Hair follicular keratinocyte (primary cell): ENCODE results near the gene TUBB4B. TPM values are rescaled to one million over a fixed set of nuclear protein-coding genes. Genes with fewer than 3 reads are reported as not detected.

Experiments
- total RNA-seq: library from RNA; depleted of rRNA; stranded (reverse); fragments of >200 nt; gene quantifications from 2 replicates; pipeline ENCODE4 v1.2.3, GENCODE V29; 2015

The TUBB4B gene
- 439 and 1,151 TPM in 2 replicates for total RNA-seq

GRCh38 chr9:137240841-137241489 lies at the start of gene TUBB4B:
Gene TUBB4B, plus strand, starts transcription at chr9:137241287. Its CDS starts 74 bp downstream, at chr9:137241361.

GRCh38 chr9:137200311-137201204 lies 40.5 kb upstream of the TUBB4B start, which contains the start of gene TPRN:
Gene TPRN, minus strand, starts transcription at chr9:137200741. Its CDS starts 30 bp downstream, at chr9:137200711.

GRCh38 chr9:137205126-137206069 lies 35.7 kb upstream of the TUBB4B start, which contains the start of the genes NDOR1 and TMEM203:
Gene NDOR1, plus strand, starts transcription at chr9:137205700. Its CDS starts 78 bp downstream, at chr9:137205778.
Gene TMEM203, minus strand, starts transcription at chr9:137205648. Its CDS starts 234 bp downstream, at chr9:137205414.

GRCh38 chr9:137222190-137223077 lies 18.7 kb upstream of the TUBB4B start, which contains the start of gene RNF208:
Gene RNF208, minus strand, starts transcription at chr9:137222240. Its CDS starts 1,028 bp downstream, at chr9:137221212.

GRCh38 chr9:137224830-137225694 lies 16.0 kb upstream of the TUBB4B start, which contains the start of gene CYSRT1:
Gene CYSRT1, plus strand, starts transcription at chr9:137225174. Its CDS starts 448 bp downstream, at chr9:137225622.

GRCh38 chr9:137227054-137227852 lies 13.8 kb upstream of the TUBB4B start, which contains the start of gene RNF224:
Gene RNF224, plus strand, starts transcription at chr9:137227502. Its CDS starts 834 bp downstream, at chr9:137228336.

GRCh38 chr9:137230705-137231371 lies 10.2 kb upstream of the TUBB4B start, which contains the start of gene SLC34A3:
Gene SLC34A3, plus strand, starts transcription at chr9:137230901. Its CDS starts 802 bp downstream, at chr9:137231703.

GRCh38 chr9:137251194-137251461 lies 10.0 kb downstream of the TUBB4B start, which contains the start of gene STPG3:
Gene STPG3, plus strand, starts transcription at chr9:137251286. Its CDS starts 1 bp downstream, at chr9:137251287.

GRCh38 chr9:137254624-137255447 lies 13.7 kb downstream of the TUBB4B start, which contains the start of gene NELFB:
Gene NELFB, plus strand, starts transcription at chr9:137255327.

GRCh38 chr9:137277329-137278041 lies 36.4 kb downstream of the TUBB4B start, which contains the start of gene TOR4A:
Gene TOR4A, plus strand, starts transcription at chr9:137277726. Its CDS starts 964 bp downstream, at chr9:137278690.

Other genes starting within 250 kb of the TUBB4B start
- 45.6 and 54.8 TPM in 2 replicates for gene PAXX, start 248.9 kb upstream of the TUBB4B start, total RNA-seq
- gene CLIC3, start 244.7 kb upstream of the TUBB4B start, total RNA-seq = 3.3 and 8.7 TPM in 2 replicates
- 0.95 and 5.2 TPM in 2 replicates for gene ABCA2, start 213.1 kb upstream of the TUBB4B start, total RNA-seq
- gene FUT7, start 209.2 kb upstream of the TUBB4B start, total RNA-seq = not detected in 2 replicates
- gene NPDC1, start 195.1 kb upstream of the TUBB4B start, total RNA-seq = 2.9 and 9.0 TPM in 2 replicates
- gene ENTPD2, start 187.2 kb upstream of the TUBB4B start, total RNA-seq = 0.11 and 0.39 TPM in 2 replicates
- 4.0 and 10.3 TPM in 2 replicates for gene SAPCD2, start 170.7 kb upstream of the TUBB4B start, total RNA-seq
- 1.2 and 3.8 TPM in 2 replicates for gene UAP1L1, start 163.8 kb upstream of the TUBB4B start, total RNA-seq
- 63.0 and 80.3 TPM in 2 replicates for gene MAN1B1, start 154.3 kb upstream of the TUBB4B start, total RNA-seq
- gene DPP7, start 126.6 kb upstream of the TUBB4B start, total RNA-seq = 25.3 and 29.1 TPM in 2 replicates
- gene GRIN1, start 102.1 kb upstream of the TUBB4B start, total RNA-seq = 0.04 and 0.23 TPM in 2 replicates
- not detected in 2 replicates for gene LRRC26, start 71.2 kb upstream of the TUBB4B start, total RNA-seq
- gene TMEM210, start 69.2 kb upstream of the TUBB4B start, total RNA-seq = not detected in 2 replicates
- 8.4 and 11.1 TPM in 2 replicates for gene ANAPC2, start 52.7 kb upstream of the TUBB4B start, total RNA-seq
- gene SSNA1, start 52.6 kb upstream of the TUBB4B start, total RNA-seq = 95.3 and 137 TPM in 2 replicates
- gene TPRN, start 40.5 kb upstream of the TUBB4B start, total RNA-seq = 4.9 and 6.7 TPM in 2 replicates
- 29.0 and 40.6 TPM in 2 replicates for gene TMEM203, start 35.6 kb upstream of the TUBB4B start, total RNA-seq
- 9.0 and 11.4 TPM in 2 replicates for gene NDOR1, start 35.6 kb upstream of the TUBB4B start, total RNA-seq
- gene RNF208, start 19.0 kb upstream of the TUBB4B start, total RNA-seq = 0.23 TPM in 1 of 2 replicates, not detected in the other
- gene CYSRT1, start 16.1 kb upstream of the TUBB4B start, total RNA-seq = 0.70 and 1.4 TPM in 2 replicates
- gene RNF224, start 13.8 kb upstream of the TUBB4B start, total RNA-seq = 0.15 TPM in 1 of 2 replicates, not detected in the other
- gene SLC34A3, start 10.4 kb upstream of the TUBB4B start, total RNA-seq = not detected in 2 replicates
- gene STPG3, start 10.0 kb downstream of the TUBB4B start, total RNA-seq = not detected in 2 replicates
- gene NELFB, start 14.0 kb downstream of the TUBB4B start, total RNA-seq = 45.1 and 51.7 TPM in 2 replicates
- 17.8 and 24.2 TPM in 2 replicates for gene TOR4A, start 36.4 kb downstream of the TUBB4B start, total RNA-seq
- gene NRARP, start 61.0 kb downstream of the TUBB4B start, total RNA-seq = 1.1 and 2.2 TPM in 2 replicates
- gene EXD3, start 181.9 kb downstream of the TUBB4B start, total RNA-seq = 4.6 and 8.9 TPM in 2 replicates
- gene NOXA1, start 182.1 kb downstream of the TUBB4B start, total RNA-seq = 0.31 TPM in 1 of 2 replicates, not detected in the other
- not detected in 2 replicates for gene ENTPD8, start 200.1 kb downstream of the TUBB4B start, total RNA-seq
- 48.9 and 50.7 TPM in 2 replicates for gene NSMF, start 218.0 kb downstream of the TUBB4B start, total RNA-seq